H9 (cell line): Measurements from ENCODE around the gene CD200. TPM values are rescaled to one million over a fixed set of nuclear protein-coding genes. Genes with fewer than 3 reads are reported as not detected.
A peak's percentile ranks its signal among the peaks of the same experiment; 100 is the strongest.

Experiments
- DNase-seq: peaks from one replicate; pipeline ENCODE4 v3.0.0-alpha.2; 2017
- H2AFZ ChIP-seq: one replicate; pipeline ENCODE4 v1.6.1; 2013; ENCODE audit warnings: mild to moderate bottlenecking, low read length, control low read depth, moderate library complexity
- H2AK5ac ChIP-seq: 2 replicates; pipeline ENCODE4 v1.6.1; 2013; ENCODE audit warnings: low read length, control low read depth, mixed read lengths; ENCODE audit not compliant: insufficient read length
- H2BK120ac ChIP-seq: one replicate; pipeline ENCODE4 v1.6.1; 2013; ENCODE audit warnings: low read depth, mild to moderate bottlenecking, low read length, control low read depth, inconsistent platforms; ENCODE audit not compliant: poor library complexity, severe bottlenecking
- H2BK12ac ChIP-seq: 2 replicates; pipeline ENCODE4 v1.6.1; 2013; ENCODE audit warnings: low read length, control low read depth, mixed read lengths, low read depth; ENCODE audit not compliant: insufficient read length
- H2BK15ac ChIP-seq: 2 replicates; pipeline ENCODE4 v1.6.1; 2013; ENCODE audit warnings: low read depth, low read length, control low read depth
- H2BK20ac ChIP-seq: one replicate; pipeline ENCODE4 v1.6.1; 2013; ENCODE audit warnings: low read depth, mild to moderate bottlenecking, low read length, control low read depth, inconsistent platforms; ENCODE audit not compliant: poor library complexity, severe bottlenecking
- H2BK5ac ChIP-seq: 2 replicates; pipeline ENCODE4 v1.6.1; 2013; ENCODE audit warnings: low read length, control low read depth, mixed read lengths; ENCODE audit not compliant: insufficient read length
- H3K14ac ChIP-seq: 2 replicates; pipeline ENCODE4 v1.6.1; 2013; ENCODE audit warnings: low read length, control low read depth; ENCODE audit not compliant: insufficient read depth
- H3K18ac ChIP-seq: 2 replicates; pipeline ENCODE4 v1.6.1; 2013; ENCODE audit warnings: low read depth, mild to moderate bottlenecking, mixed read lengths, low read length, control low read depth; ENCODE audit not compliant: insufficient read length
- H3K23ac ChIP-seq: 2 replicates; pipeline ENCODE4 v1.6.1; 2013; ENCODE audit warnings: low read length, control low read depth, mixed read lengths, low read depth; ENCODE audit not compliant: insufficient read length
- H3K23me2 ChIP-seq: 2 replicates; pipeline ENCODE4 v1.6.1; 2013; ENCODE audit warnings: low read depth, mild to moderate bottlenecking, mixed read lengths, low read length, control low read depth; ENCODE audit not compliant: insufficient read length, poor library complexity, severe bottlenecking
- H3K27ac ChIP-seq: 2 replicates; pipeline ENCODE4 v1.5.1; 2013; ENCODE audit warnings: low read length, control low read depth, mixed read lengths, low read depth; ENCODE audit not compliant: insufficient read length
- H3K27me3 ChIP-seq: 2 replicates; pipeline ENCODE4 v1.6.1; 2013; ENCODE audit warnings: low read length, control low read depth, inconsistent platforms; ENCODE audit not compliant: insufficient read depth
- H3K4ac ChIP-seq: 2 replicates; pipeline ENCODE4 v1.6.1; 2013; ENCODE audit warnings: low read depth, mild to moderate bottlenecking, control low read depth, inconsistent platforms, low read length, moderate library complexity
- H3K4me1 ChIP-seq: 2 replicates; pipeline ENCODE4 v1.6.1; 2013; ENCODE audit warnings: low read length, control low read depth, inconsistent platforms; ENCODE audit not compliant: insufficient read depth
- H3K4me2 ChIP-seq: 2 replicates; pipeline ENCODE4 v1.6.1; 2013; ENCODE audit warnings: low read length, control low read depth, mixed read lengths; ENCODE audit not compliant: insufficient read length, insufficient read depth
- H3K56ac ChIP-seq: 2 replicates; pipeline ENCODE4 v1.6.1; 2013; ENCODE audit warnings: low read depth, mild to moderate bottlenecking, mixed read lengths, low read length, control low read depth; ENCODE audit not compliant: insufficient read length
- H3K79me1 ChIP-seq: 2 replicates; pipeline ENCODE4 v1.6.1; 2013; ENCODE audit warnings: low read depth, mild to moderate bottlenecking, moderate library complexity, low read length, control low read depth, inconsistent platforms; ENCODE audit not compliant: insufficient read depth, poor library complexity, severe bottlenecking
- H3K79me2 ChIP-seq: 2 replicates; pipeline ENCODE4 v1.6.1; 2013; ENCODE audit warnings: low read length, control low read depth, inconsistent platforms; ENCODE audit not compliant: insufficient read depth
- H3K9ac ChIP-seq: 2 replicates; pipeline ENCODE4 v1.6.1; 2013; ENCODE audit warnings: low read length, control low read depth, mixed read lengths; ENCODE audit not compliant: insufficient read length; ENCODE audit errors: extremely low read depth
- H3K9me3 ChIP-seq: one replicate; pipeline ENCODE4 v1.6.1; 2013; ENCODE audit warnings: low read depth, low read length, inconsistent platforms; ENCODE audit not compliant: control insufficient read depth
- H3T11ph ChIP-seq: one replicate; pipeline ENCODE4 v1.6.1; 2013; ENCODE audit warnings: mild to moderate bottlenecking, low read length, control low read depth, inconsistent platforms
- H4K20me1 ChIP-seq: one replicate; pipeline ENCODE4 v1.6.1; 2013; ENCODE audit not compliant: control insufficient read depth, insufficient read length, insufficient read depth
- H4K5ac ChIP-seq: 2 replicates; pipeline ENCODE4 v1.6.1; 2013; ENCODE audit warnings: low read depth, mild to moderate bottlenecking, mixed read lengths, low read length, control low read depth; ENCODE audit not compliant: insufficient read length
- H4K8ac ChIP-seq: replicated peaks from 2 replicates; pipeline ENCODE4 v1.6.1; 2013; ENCODE audit warnings: low read length, control low read depth, mixed read lengths, low read depth; ENCODE audit not compliant: insufficient read length
- H4K91ac ChIP-seq: 2 replicates; pipeline ENCODE4 v1.6.1; 2013; ENCODE audit warnings: low read depth, mild to moderate bottlenecking, moderate library complexity, mixed read lengths, low read length, control low read depth; ENCODE audit not compliant: insufficient read length
- H3K27ac Mint-ChIP-seq, 3 experiments: 2 replicates in 2 of 3; 3 replicates in 1 of 3; pipeline ENCODE4 v1.8.0; 2020 to 2021; ENCODE audit warnings: mixed read lengths in 3 of 3, mild to moderate bottlenecking in 1 of 3, moderate library complexity in 1 of 3
- H3K27me3 Mint-ChIP-seq: 2 replicates; pipeline ENCODE4 v1.8.0; 2021; ENCODE audit warnings: low read depth, mild to moderate bottlenecking, moderate library complexity, mixed read lengths
- H3K36me3 Mint-ChIP-seq, 3 experiments: 2 replicates in 2 of 3; 3 replicates in 1 of 3; pipeline ENCODE4 v1.8.0; 2020 to 2021; ENCODE audit warnings: low read depth in 3 of 3, mixed read lengths in 3 of 3; ENCODE audit not compliant: insufficient read depth in 1 of 3
- H3K4me1 Mint-ChIP-seq, 2 experiments: 2 replicates each; pipeline ENCODE4 v1.8.0; 2020; ENCODE audit warnings: mixed read lengths in 2 of 2
- H3K4me3 Mint-ChIP-seq, 2 experiments: 2 replicates in 1 of 2; 3 replicates in 1 of 2; pipeline ENCODE4 v1.8.0; 2020 to 2021; ENCODE audit warnings: mild to moderate bottlenecking in 2 of 2, mixed read lengths in 2 of 2, moderate library complexity in 1 of 2
- H3K9me3 Mint-ChIP-seq, 2 experiments: 2 replicates in 1 of 2; 3 replicates in 1 of 2; pipeline ENCODE4 v1.8.0; 2020; ENCODE audit warnings: mild to moderate bottlenecking in 2 of 2, mixed read lengths in 2 of 2, moderate library complexity in 1 of 2
- WGBS: extraction: QIAGEN DNeasy Blood & Tissue Kit; methylation state at CpG from one replicate; pipeline ENCODE4 v1.1.7; 2013; ENCODE audit warnings: missing lambda C conversion rate, low lambda C conversion rate, mixed read lengths; ENCODE audit not compliant: insufficient read length; ENCODE audit errors: extremely low coverage; 5-methylcytosine and 5-hydroxymethylcytosine counted together
- long read RNA-seq: library from polyadenylated mRNA; unstranded; transcript quantifications from one replicate; pipeline ENCODE4 v2.0.0, GENCODE V29; 2020
- total RNA-seq: library from RNA; stranded (reverse); gene quantifications from 2 replicates; pipeline ENCODE4 v1.2.1, GENCODE V29; 2021
- TF ChIP-seq, protein P1 (sequence below): fragments of 200-600 bp; sonication (generic); conservative IDR thresholded peaks from 3 replicates; pipeline ENCODE4 v1.8.0; 2021; ENCODE audit warnings: antibody characterized with exemption, mild to moderate bottlenecking

The CD200 gene, protein sequence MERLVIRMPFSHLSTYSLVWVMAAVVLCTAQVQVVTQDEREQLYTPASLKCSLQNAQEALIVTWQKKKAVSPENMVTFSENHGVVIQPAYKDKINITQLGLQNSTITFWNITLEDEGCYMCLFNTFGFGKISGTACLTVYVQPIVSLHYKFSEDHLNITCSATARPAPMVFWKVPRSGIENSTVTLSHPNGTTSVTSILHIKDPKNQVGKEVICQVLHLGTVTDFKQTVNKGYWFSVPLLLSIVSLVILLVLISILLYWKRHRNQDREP
- total RNA-seq: 51.6 and 56.0 TPM in 2 replicates
- long read RNA-seq, transcript CD200-202 (5 exons, 1,997 nt): minor isoform, 49 of 226 reads
- long read RNA-seq, transcript CD200-204 (5 exons, 2,017 nt): minor isoform, 10 of 226 reads
- long read RNA-seq, transcript CD200-203 (7 exons, 1,524 nt): minor isoform, 22 of 226 reads
- long read RNA-seq, transcript CD200-201 (6 exons, 2,129 nt): major isoform, 71 of 226 reads
- long read RNA-seq, partial matches to known transcripts: 33 of 226 reads
- long read RNA-seq, other reads (novel, unspliced or antisense): 40 of 226 reads

GRCh38 chr3:112333002-112333380 is at the start of gene CD200:
Gene CD200 (plus strand): TSS chr3:112333156. CDS start chr3:112333213, 57 bp downstream.
- no peak within 1 kb of the TSS for H2BK15ac ChIP-seq
- no peak within 1 kb of the TSS for H3K23ac ChIP-seq
- Mint-ChIP-seq H3K36me3 (peaks cover 21 to 25% (median 25%) of the 10 kb centered on the region in 3 experiments; a peak in 6 of 7 replicates), H3K9me3 (no peaks in the 10 kb centered on the region; a peak in 2 of 5 replicates), H3K4me1 (peaks cover 37 to 46% of the 10 kb centered on the region in 2 experiments), H3K27ac (peak within 1 kb of the TSS; percentile 98), H3K27me3 (no peaks in the 10 kb centered on the region), H3K4me3 (peak within 1 kb of the TSS; percentile 91 to 94)
- no peak within 1 kb of the TSS for H2BK120ac ChIP-seq
- H3K4me2 ChIP-seq: peak within 1 kb of the TSS; percentile 91
- H2BK20ac ChIP-seq: no peak within 1 kb of the TSS
- peak within 1 kb of the TSS; percentile 93 for H3K18ac ChIP-seq
- peak within 1 kb of the TSS; percentile 81 for H3K9ac ChIP-seq
- no peak within 1 kb of the TSS for H4K5ac ChIP-seq
- H3T11ph ChIP-seq: peak within 1 kb of the TSS; percentile 9
- H4K8ac ChIP-seq: no peak within 1 kb of the TSS
- H3K79me2 ChIP-seq: peaks cover 23% of the 10 kb centered on the region
- H3K27me3 ChIP-seq: no peaks in the 10 kb centered on the region
- DNase-seq: peak; percentile 67
- H3K4me1 ChIP-seq: peaks cover 10% of the 10 kb centered on the region
- H2AFZ ChIP-seq: peak within 1 kb of the TSS; percentile 34
- H3K56ac ChIP-seq: no peak within 1 kb of the TSS
- H4K20me1 ChIP-seq: no peaks in the 10 kb centered on the region
- H3K23me2 ChIP-seq: peaks cover 10% of the 10 kb centered on the region
- peak within 1 kb of the TSS; percentile 93 for H3K14ac ChIP-seq
- no peak within 1 kb of the TSS for H2BK12ac ChIP-seq
- no CpG with 5 or more reads among the region's 28 CpGs for WGBS
- H3K4ac ChIP-seq: no peak within 1 kb of the TSS; the same call in 1 of the 2 replicates
- H3K9me3 ChIP-seq: no peaks in the 10 kb centered on the region
- no peak within 1 kb of the TSS for H2BK5ac ChIP-seq
- H3K27ac ChIP-seq: peak within 1 kb of the TSS; percentile 58
- H3K79me1 ChIP-seq: no peaks in the 10 kb centered on the region
- TF ChIP-seq, protein P1, sequence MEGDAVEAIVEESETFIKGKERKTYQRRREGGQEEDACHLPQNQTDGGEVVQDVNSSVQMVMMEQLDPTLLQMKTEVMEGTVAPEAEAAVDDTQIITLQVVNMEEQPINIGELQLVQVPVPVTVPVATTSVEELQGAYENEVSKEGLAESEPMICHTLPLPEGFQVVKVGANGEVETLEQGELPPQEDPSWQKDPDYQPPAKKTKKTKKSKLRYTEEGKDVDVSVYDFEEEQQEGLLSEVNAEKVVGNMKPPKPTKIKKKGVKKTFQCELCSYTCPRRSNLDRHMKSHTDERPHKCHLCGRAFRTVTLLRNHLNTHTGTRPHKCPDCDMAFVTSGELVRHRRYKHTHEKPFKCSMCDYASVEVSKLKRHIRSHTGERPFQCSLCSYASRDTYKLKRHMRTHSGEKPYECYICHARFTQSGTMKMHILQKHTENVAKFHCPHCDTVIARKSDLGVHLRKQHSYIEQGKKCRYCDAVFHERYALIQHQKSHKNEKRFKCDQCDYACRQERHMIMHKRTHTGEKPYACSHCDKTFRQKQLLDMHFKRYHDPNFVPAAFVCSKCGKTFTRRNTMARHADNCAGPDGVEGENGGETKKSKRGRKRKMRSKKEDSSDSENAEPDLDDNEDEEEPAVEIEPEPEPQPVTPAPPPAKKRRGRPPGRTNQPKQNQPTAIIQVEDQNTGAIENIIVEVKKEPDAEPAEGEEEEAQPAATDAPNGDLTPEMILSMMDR: 0 out of 3 replicates have a peak, but pooled peaks have one; percentile 14
- H4K91ac ChIP-seq: no peak within 1 kb of the TSS
- no peak within 1 kb of the TSS for H2AK5ac ChIP-seq
